ENCODE measurements around the gene STX18.
A peak's percentile ranks its signal among the peaks of the same experiment; 100 is the strongest.
"Not testable (repeated sequence)": the region's sequence is repeated elsewhere in the genome, so short reads cannot be mapped to it uniquely, and the experiment has no call there.

Gene STX18

DNA sequence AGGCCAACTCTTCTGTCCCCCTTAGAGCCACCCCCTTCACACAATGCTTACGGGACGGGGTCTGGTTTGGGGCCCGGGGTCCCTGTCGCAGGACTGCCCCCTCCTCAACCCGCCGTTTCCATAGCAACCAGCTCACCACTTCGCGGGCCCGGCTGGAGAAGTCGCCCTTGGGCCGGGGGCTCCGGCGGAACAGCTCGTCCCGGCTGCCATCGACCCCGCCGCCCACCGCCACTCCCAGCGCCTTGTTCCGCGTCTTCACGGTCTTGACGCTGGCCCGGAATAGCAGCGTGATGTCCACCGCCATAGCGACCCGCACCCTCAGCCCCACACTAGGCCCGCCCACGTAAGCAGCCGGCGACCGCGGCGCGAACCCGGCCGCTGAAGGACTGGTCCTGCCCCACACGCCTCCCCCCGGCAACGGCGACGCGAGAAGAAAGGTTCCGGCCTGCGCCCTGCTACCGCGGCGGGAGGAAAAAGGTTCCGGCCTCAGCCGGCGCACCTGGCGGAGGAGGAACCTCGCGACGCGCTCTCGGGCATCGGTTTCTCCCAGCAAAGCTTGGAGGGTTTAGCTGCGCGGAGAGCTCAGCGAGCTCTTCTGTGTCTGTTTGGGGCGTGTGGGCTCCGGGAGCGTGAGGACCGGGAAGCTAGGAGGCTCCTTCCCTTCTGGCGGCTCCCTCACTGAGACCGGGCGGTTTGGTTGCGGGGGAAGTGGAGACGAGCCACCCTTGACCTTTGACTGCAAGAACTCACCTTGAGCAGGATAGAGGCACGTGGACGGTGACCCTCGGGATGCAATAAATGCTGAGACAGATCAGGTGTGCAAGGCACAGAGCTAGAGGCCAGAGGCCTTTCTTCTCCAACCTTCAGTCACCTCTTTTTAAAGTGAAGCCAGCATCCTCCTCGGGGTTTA, at the start of gene STX18:
Gene STX18, minus strand, starts transcription at position 388 of the 910 bp plus-strand sequence. Its CDS starts 84 bp downstream, at position 304.
- DNase-seq (ENCODE audit: low read depth): peak; percentile 79

DNA sequence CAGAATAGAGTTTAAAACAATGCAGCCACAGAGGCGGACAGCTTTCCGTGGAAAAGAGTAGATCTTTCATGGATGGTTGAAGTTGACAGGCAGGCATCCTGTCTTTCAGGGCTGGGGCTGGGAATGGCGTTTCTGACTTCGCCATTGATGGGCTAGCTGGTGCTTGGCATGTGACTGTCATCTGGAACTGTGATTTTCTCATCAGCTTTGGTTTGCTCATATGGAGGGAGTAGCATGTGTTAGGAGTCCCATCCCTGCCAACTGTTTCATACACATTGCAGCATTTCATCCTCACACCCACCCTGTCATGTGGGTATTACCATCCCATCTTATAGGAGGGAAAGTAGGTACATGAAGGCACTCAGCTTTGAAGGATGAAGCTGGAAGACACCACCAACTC, 49.2 kb upstream of the STX18 start:
- no peak for DNase-seq (ENCODE audit: low read depth)

DNA sequence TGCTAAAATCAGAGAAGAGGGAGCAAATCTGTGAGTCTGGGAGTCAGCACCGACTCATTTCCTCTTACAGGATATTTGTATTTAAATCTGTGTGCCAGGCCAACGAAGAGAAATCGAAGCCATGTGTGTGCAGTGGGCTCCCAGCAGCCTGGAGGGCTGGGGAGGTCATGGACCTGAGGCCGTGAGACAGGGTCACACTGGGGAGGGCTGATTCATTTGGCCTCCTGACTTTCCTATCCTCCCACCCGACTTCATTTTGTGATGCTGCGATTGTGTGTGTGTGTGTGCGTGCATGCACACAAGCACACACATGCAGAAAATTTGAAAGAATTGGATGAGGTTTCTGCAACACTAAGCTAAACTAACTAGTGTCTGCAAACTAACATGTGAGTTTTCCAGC, 48.7 kb upstream of the STX18 start:
- DNase-seq (ENCODE audit: low read depth): peak; percentile 71

DNA sequence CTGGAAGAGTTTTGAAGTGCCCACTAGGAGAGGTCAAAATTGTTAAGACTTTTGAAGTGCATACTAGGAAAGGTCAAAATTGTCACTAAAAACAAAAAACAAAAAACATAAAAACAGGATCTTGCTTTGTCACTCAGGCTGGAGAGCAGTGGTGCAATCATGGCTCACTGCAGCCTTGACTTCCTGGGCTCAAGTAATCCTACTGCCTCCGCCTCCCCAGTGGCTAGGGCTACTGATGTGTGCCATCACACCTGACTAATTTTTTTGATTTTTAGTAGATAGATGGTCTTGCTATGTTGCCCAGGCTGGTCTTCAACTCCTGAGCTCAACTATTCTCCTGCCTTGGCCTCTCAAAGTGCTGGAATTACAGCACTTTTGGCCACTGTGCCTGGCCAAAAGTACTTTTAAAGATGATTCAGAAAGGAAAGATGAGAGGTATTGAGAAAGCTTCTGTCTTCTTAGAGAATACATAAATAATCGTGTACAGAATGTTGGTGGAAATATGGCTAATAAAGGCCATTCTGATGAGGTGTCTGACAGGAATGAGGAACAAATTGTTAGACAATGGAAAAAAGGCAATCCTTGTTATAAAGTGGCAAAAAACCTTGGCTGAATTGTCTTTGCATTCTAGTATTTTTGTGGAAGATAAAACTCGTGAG, 43.3 kb upstream of the STX18 start:
- peak; percentile 64 for DNase-seq (ENCODE audit: low read depth)

DNA sequence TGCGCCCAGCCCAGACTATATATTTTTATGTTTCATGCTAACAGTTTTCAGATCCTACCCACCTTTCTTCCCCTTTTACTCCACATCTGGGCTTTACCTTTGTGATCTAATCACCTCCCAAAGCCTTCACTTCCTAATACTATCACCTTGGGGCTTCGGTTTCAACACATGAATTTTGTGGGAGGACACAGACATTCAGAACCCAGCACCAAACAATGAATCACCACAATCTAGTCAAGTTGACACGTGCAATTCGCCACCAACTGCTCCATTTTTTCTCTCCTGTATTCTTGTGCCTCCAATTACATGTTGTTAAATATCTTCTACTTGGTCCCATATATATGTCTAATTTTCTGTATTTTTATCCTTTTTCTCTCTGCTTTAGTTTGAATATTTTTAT, 41.8 kb upstream of the STX18 start:
- DNase-seq (ENCODE audit: low read depth): no peak

DNA sequence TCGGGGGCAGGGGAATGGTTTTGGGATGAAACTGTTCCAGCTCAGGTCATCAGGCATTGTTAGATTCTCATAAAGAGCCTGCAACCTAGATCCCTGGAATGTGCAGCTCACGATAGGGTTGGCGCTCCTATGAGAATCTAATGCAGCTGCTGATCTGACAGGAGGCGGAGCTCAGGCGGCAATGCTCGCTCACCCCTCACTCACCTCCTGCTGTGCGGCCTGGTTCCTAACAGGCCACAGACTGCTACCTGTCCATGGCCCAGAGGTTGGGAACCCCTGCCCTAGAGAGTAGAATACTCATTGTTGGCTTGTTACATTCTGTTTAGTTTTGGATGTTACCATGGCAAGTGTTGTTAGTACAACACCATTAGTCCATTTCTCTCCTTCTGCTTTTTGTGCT, 40.8 kb upstream of the STX18 start:
- DNase-seq (ENCODE audit: low read depth): no peak

DNA sequence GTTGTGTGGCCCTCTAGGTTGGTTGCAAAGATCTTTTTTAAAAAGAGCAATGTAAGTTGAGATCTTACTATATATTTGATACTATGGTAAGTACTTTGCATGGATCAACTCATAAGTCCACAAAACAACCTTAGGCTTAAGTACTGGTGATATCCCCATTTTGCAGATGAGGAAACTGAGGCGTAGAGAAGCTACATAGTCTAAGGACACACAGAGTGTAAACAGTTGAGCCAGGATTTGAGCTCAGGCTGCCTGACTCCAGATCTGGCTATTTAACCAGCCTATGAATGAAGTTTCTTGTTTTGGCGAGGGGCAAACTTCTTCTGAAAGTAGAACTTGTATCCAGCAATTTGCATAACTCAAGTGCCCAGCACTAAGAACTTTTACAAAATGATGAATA, 38.6 kb upstream of the STX18 start:
- DNase-seq (ENCODE audit: low read depth): no peak

DNA sequence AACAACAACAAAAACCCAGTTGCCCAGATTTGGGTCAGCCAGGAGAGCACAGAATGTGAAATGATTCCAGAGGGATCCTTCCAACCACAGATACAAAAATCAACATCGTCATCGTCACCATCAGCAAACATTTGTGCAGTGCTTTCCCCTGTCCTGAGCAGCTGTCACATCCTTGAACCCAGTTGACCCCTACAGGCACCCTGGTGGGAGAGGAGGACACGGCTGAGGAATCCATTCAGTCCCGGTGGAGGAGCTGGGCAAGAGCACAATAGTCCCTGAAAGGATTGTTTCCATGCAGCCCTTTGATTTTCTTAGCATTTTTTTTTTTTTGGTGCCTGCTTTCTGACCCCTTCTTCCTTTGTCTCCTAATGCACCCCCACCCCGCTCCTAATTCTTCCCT, 37.1 kb upstream of the STX18 start:
- no peak for DNase-seq (ENCODE audit: low read depth)

DNA sequence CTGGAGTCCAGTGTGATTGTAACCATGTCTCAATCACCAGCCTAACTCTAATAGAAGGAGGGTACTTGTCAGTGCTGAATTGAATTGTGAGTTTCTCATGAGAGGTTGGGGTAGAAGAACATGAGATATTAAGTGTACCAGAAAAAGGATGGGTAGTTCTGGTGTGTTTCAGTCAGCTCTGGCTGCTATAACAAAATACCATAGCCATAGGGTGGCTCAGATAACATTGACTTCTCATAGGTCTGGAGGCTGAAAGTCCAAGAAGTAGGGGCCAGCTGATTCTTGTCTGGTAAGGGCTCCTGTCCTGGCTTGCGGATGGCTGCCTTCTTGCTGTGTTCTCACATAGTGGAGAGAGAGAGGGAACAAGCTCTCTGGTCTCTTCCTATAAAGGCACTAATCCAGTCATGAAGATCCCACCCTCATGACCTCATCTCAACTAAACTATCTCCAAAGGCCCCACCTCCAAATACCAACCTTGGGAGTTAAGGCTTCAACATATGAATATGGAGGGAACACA, 35.6 kb upstream of the STX18 start:
- no peak for DNase-seq (ENCODE audit: low read depth)

DNA sequence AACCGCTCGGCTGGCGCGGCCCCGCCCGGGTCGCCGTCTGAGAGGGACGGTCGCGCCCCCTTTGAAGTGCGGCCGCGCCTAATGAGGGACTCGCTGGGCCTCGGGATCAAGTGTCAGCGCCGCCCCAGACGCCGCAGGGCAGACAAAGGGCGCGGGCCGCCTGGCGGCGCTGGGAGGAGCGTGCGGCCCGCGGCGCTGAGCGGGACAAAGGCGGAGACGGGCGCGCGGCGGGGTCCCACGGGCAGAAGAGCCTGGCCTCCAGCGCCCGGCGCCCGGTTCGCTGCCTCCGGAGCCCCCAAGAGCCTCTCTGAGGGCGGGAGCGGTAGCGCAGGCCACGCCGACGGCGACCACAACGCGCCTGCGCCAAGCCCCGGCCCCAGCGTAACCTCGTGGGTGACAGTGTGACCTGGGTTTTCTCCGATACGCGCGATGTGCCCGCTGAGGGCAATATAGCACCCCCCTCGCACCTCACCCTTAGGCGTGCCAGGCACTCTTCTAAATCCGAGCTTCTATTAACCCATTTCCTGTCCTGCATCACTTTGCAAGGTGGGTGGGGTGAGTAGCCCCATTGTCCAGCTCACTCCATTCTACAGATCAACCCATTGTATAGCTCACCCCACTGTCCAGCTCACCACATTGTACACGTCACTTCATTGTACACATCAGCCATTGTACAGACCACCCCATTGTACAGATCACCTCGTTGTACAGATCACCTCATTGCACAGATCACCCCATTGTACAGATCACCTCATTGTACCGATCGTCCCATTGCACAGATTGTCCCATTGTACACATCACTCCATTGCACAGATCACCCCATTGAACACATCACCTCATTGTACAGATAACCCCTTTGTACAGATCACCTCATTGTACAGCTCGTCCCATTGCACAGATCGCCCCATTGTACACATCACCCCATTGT, 33.7 kb upstream of the STX18 start:
- peak; percentile 67 for DNase-seq (ENCODE audit: low read depth)

DNA sequence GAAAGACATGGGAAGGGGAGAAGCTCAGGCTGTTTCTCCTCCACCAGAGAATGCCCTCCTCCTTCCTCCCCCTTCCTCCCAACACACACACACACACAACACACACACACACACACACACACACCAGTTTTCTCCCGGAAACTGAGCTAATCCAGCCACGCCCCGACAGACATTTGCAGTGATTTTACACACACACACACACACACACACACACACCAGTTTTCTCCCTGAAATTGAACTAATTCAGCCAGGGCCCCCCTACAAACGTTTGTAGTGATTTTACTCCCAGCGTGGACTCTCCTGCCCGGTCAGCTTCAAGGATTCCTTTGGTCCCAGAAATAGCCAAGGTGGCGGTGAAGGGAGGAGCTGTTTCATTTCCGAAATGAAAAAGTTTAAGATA, 32.9 kb upstream of the STX18 start:
- DNase-seq (ENCODE audit: low read depth): peak; percentile 64

DNA sequence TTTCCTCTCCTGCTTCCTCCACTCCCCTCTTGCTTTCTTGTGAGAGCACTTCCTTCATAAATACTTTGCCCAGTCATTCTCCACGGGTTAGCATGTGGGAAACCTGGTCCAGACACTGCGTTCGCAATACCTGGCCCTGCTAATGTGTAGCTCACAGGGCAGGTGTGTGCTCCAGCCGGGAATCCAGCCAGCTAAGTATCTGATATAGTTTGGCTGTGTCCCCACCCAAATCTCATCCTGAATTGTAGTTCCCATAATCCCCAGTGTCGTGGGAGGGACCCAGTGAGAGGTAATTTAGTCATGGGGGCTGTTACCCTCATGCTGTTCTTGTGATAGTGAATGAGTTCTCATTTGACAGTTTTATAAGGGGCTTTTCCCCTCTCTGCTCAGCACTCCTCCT, 32.2 kb upstream of the STX18 start:
- DNase-seq (ENCODE audit: low read depth): no peak

DNA sequence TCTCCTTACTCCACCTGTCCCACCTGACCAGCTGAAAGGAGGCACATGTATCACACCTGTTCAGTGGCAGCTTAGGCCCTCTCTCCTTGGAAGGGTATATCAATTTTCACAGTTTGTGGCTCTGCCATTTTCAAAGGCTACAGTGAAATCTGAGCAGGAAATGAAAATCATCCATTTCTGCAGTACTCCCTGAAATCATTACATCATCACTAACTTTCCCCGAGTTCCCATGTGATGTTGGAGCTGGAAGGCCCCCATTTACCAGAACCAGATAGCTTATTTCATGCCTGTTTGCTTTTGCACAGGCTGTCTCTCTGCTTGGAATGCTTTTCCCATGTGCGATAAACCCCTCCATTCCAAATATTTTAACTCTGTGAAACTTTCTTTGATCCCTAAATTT, 31.0 kb upstream of the STX18 start:
- no peak for DNase-seq (ENCODE audit: low read depth)

DNA sequence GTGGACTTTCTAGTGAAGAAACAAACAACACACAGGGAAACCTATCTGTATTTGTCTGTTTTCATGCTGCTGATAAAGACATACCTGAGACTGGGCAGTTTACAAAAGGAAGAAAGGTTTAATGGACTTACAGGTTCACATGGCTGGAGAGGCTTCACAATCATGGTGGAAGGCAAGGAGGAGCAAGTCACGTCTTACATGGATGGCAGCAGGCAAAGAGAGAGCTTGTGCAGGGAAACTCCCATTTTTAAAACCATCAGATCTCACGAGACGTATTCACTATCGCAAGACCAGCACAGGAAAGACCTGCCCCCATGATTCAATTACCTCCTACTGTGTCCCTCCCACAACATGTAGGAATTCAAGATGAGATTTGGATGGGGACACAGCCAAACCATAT, 28.0 kb upstream of the STX18 start:
- DNase-seq (ENCODE audit: low read depth): not testable (repeated sequence)

DNA sequence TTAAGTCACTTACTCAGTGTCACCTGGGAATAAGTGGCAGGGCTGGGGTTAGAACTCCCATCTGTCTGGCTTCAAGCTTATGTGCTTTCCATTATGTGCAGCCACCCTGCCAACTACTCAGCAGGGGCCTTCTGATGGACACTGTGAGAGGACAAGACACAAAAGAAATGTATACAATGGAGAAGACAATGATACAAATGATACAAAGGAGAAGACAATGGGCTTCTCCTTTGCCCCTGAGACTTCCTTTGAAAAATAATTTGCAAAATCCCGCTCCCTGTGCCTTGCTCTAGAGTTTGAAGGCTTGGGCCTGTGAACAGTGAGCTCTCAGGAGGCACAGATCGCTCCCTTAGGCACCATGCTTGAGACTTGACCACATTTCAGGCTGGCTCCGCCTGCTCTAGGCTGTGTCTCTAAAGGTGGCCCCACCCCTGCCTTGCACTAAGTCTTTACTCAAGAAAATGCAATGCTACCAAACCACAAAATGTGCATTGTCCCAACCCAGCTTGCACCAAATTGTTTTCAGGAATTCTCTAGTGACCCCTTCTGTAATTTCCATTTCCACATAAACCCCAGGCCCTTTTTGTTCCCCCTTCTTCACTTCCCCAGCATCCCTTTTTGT, 27.1 kb upstream of the STX18 start:
- DNase-seq (ENCODE audit: low read depth): peak; percentile 6

DNA sequence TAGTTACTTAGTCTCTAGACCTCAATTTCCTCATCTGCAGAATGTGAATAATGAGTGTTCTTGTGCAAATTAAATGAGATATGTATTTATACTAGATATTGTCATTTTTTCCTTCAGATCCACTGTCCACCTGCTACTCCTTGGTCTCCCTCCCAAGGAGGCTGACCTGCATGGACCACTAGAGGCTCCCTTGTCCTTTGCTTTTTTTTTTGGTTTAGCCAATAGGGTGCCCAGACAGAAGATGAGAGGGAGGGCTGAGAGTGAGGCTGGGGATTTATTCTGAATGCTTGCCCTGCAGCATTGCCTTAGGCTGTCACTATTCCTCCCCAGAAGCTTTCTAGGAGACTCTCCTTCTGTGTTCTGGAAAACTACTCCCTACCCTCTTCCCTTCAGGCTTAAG, 24.5 kb upstream of the STX18 start:
- DNase-seq (ENCODE audit: low read depth): not testable (repeated sequence)

DNA sequence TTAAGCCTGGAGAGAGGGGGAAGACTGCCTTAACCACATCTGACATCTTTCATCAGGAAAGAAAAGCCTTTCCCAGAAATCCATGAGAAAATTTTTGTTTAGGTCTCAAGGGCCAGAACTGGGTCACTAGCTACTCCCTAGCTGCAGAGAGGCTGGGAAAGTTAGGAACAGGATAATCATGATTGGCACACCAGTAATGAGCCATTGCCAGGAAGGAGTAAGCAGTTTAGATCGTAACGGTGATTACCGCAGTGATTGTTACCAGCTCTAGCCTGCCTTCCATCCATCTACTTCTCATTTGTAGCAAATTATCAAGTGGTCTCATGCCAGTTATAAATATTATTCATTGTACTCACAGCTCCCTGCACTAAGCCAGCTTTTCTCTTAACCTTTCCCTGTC, 22.7 kb upstream of the STX18 start:
- DNase-seq (ENCODE audit: low read depth): no peak

DNA sequence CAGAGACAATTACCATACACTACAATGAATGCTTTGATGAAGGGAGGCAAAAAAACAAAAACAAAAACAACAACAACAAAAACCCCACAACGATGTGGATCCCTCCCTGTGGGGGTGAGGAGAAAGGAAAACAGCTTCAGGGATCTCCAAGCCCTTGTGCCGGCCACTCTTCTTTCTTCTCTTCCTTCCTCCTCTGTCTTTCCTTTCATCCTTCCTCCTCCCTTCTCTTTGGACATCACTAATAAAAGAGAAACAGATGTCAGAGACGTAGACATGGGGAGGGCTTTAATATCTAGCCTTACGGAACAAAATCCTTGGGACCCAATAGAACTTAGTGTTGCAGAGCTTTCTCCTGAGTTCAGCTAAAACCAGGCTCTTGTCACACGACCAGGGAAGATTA, 18.8 kb upstream of the STX18 start:
- DNase-seq (ENCODE audit: low read depth): no peak

DNA sequence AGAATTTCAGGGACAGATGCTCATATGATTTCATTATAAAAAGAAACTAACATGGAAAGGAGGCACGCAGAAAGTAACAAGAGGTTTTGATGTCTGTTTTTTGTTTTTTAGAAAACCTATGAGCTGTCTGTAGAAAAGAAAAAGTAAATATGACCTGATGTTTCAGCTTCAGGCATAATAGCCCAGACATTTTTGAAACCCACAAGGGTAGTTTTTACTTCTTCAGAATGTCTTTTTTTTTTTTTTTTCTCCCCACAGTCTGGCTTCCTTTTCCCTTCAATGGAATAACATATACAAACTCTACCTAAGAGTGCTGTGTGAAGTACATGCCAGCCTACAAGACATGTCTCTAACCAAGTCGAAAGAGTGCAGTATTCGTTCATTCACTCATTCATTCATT, 18.3 kb upstream of the STX18 start:
- DNase-seq (ENCODE audit: low read depth): no peak

DNA sequence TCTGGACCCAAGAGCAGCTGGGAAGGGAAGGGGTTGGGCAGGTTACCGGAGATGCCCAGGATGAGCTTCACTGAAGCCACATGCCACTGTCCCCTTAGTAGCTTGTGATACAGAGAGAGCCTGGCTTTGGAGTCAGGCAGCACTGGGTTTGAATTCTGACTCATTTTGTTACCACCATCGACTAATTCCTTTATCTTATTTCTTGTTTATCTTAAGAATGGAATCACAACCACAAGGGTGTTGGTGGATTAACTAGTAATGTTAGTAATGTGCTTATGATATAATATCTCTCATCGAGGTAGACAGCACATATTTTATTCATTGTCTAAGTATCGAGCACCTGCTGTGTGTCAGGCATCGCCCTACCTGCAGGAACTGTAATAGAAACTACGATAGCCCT, 17.7 kb upstream of the STX18 start:
- DNase-seq (ENCODE audit: low read depth): peak; percentile 36

DNA sequence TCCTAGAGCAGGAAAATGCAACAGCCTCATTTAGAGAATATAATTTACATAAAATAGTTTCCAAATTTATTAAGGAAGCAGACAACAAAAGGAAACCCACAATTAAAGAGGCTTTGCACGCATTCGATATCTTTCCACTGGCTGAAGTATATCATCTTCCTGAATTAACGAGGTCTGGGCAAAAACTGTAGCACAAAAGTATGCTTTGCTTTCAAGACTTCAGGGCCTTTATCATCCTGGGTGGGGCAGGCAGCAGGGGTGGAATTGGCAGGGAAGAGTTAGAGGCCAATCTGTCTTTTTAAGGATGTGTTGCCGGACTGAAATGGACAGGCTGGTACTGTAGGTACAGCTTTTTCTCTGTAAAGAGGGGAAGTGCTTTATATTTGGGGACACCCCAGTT, 17.0 kb upstream of the STX18 start:
- DNase-seq (ENCODE audit: low read depth): no peak

DNA sequence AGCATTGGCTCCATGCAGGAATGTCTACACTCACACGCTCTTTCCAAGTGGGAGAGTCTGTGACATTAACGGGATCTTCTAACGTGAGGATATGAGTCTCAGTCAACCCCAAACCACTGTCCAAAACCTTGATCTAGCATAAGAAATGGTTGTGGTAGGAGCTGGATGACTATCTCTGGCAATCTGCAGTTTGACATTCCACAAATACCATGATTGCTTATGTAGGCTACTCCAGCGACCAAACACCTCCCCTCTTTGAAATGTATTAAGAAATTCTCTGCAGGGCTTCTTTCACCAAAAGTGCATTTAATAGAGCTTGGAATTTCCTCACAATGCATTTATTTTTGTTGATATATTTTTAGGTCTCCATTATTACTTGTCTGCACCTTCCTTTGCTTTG, 14.1 kb upstream of the STX18 start:
- DNase-seq (ENCODE audit: low read depth): peak; percentile 81
